DND-41 (cell line): Measurements from ENCODE around the gene NRG3.

ENCODE experiments used
- EZH2 ChIP-seq: IDR thresholded peaks from 3 replicates; pipeline ENCODE4 v1.6.1; 2012; ENCODE audit warnings: borderline replicate concordance, low read depth, mild to moderate bottlenecking, moderate library complexity, low read length, inconsistent platforms; ENCODE audit not compliant: severe bottlenecking
- TF ChIP-seq, protein P1 (sequence below): IDR thresholded peaks from 2 replicates; pipeline ENCODE4 v1.5.1; 2012; ENCODE audit warnings: borderline replicate concordance, low read length, moderate library complexity, mild to moderate bottlenecking; ENCODE audit not compliant: poor library complexity, severe bottlenecking; ENCODE audit errors: extremely low read depth

DNA sequence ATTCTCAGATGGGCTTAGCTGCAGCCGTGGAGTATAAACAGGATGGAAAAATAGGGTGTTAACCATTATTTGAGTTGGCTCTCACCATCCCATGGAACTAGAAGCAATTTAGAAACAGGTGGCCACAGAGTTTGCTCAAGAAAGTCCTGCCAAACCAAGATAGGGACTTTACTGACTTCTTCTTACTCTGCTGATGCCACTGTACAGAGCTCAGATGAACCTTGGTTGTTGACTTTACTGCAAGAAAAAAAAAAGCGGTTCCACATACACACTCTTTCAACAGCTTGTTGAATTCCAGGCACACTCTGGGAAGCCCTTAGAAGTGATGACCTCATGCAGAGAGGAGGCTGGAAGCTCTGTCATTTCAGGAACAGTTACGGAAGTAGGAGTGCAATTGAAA is 753.4 kb downstream of the NRG3 start:
- TF ChIP-seq, protein P1, sequence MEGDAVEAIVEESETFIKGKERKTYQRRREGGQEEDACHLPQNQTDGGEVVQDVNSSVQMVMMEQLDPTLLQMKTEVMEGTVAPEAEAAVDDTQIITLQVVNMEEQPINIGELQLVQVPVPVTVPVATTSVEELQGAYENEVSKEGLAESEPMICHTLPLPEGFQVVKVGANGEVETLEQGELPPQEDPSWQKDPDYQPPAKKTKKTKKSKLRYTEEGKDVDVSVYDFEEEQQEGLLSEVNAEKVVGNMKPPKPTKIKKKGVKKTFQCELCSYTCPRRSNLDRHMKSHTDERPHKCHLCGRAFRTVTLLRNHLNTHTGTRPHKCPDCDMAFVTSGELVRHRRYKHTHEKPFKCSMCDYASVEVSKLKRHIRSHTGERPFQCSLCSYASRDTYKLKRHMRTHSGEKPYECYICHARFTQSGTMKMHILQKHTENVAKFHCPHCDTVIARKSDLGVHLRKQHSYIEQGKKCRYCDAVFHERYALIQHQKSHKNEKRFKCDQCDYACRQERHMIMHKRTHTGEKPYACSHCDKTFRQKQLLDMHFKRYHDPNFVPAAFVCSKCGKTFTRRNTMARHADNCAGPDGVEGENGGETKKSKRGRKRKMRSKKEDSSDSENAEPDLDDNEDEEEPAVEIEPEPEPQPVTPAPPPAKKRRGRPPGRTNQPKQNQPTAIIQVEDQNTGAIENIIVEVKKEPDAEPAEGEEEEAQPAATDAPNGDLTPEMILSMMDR: no peak
- no peak for TF ChIP-seq EZH2
